Stimulated activated CD4-positive, alpha-beta T cell treated with anti-CD3 and anti-CD28 coated beads, Interleukin-2, amount 100 ng/mL, for 48 hours (primary cell): ENCODE results near the gene AIG1.
A peak's percentile ranks its signal among the peaks of the same experiment; 100 is the strongest.
"Not testable (repeated sequence)": the region's sequence is repeated elsewhere in the genome, so short reads cannot be mapped to it uniquely, and the experiment has no call there.

Experiments
- DNase-seq, 2 donors: peaks; one replicate each; pipeline ENCODE4 v3.0.0-alpha.2; 2020

Gene AIG1

GRCh38 chr6:143135325-143135724, 74.6 kb downstream of the AIG1 start:
- DNase-seq = no peak

- DNase-seq = no peak
Observed at GRCh38 chr6:143135797-143136561, 75.3 kb downstream of the AIG1 start.

DNA sequence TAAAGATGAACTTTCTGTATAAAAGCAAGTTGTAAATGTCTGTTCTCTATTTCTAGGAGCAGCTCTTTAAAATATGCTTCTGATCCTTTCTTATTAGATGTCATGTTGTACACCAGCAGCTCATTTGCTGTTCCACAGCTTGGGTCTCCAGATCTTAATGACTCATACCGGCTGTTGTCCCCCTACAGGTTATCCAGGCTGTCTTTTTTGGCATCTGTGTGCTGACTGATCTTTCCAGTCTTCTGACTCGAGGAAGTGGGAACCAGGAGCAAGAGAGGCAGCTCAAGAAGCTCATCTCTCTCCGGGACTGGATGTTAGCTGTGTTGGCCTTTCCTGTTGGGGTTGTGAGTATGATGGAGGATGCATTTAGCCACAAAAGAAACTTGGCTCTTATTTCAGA, 76.0 kb downstream of the AIG1 start:
- peak in 1 of 2 donors; percentile 1 for DNase-seq

DNA sequence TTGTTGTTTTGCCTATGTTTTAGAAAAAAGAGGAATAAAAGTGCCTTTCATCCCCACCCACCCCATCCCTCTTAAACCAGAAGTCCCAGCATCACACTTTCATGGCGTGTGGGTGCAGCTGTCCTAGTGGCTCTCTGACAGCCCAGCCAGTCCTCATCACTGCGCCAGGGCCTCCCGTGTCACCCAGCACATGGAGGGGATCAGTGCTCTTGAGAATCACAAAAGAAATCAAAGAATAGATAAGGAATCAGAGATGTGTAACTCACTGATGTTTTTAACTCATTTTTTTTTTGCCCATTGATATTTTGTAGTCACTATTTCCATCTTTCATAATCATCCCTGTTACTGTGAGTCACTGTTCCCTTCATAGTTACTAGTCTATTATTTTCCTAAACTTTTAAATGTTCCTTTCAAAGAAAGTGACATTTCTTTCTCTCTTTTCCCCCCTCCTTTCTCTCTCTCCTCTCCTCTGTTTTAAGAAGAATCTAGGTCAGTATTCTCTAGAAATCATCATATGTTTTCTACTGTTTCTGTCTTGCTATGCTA, 78.6 kb downstream of the AIG1 start:
- DNase-seq = peak in 1 of 2 donors; percentile 6

GRCh38 chr6:143139884-143140283, 79.2 kb downstream of the AIG1 start:
- DNase-seq = peak; percentile 17 to 42

- DNase-seq = no peak
Observed at GRCh38 chr6:143140767-143141166, 80.1 kb downstream of the AIG1 start.

- no peak for DNase-seq
Observed at GRCh38 chr6:143141442-143141841, 80.8 kb downstream of the AIG1 start.

DNA sequence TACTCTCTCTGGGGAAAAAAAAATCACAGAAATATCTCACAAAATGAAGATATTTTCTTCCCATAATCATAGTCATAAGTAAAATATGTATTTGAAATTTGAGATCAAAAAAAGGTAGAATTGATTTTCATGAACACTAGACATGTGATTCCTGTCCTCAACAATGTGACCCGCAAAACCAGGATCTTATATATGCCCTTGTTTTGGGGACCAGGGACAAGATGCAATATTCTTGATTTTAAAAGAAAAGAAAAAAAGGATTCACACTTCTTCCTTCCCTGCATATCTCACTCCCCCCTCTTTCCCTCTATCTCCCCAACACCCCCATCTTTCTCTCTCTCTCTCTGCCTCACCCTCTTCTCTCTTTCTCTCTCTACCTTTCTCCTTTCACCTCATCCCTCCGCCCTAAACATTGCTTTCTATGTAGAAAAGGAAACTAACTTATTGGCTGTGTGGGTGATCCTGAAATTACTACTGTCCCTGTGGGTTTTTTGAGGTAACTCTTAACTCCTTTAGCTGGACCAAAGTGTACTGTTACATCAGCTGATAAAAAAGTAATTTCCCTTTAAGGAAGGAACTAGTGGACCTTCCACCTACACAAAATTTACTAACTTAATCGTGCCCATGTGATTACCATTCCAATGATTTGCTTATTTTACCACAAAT, 85.6 kb downstream of the AIG1 start:
- no peak for DNase-seq

DNA sequence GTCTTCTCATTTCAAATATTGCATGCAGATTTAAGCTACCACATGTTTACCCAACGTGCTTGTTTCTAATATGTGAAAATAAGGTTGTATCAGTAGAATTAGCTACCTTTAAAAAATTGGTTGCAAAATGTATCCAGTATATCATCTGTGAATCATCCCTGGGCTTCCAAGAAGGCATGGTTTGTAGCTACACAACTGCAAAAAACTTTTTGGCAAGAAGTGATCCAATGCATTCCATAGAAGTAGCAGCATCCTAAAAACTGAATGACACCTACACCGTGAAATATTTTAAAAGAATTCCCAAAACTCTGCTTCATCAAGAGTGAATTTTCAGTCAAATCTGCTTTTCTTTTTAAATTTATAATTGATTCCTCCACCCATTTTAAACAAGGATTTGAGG, 89.1 kb downstream of the AIG1 start:
- no peak for DNase-seq

GRCh38 chr6:143150281-143150680, 89.6 kb downstream of the AIG1 start:
- no peak for DNase-seq

DNA sequence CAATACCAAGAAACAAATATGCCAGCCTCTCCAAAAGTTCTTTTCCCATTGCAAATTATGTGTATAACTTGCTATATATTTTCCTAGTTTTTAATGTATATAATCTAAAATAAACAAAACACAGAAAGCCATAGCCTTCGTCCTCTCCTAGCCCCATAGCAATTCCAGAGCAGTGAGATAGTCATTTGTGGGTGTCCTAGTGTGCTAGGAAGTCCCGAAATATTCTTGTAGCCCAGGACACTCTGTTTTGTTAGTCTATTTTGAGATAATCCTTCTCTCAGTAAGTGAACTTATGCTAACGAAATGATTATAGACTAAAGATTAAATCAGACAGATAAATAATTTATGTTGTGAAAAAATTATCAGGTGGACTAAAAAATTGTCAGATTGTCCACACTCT, 90.7 kb downstream of the AIG1 start:
- no peak for DNase-seq

- DNase-seq = no peak
Observed at GRCh38 chr6:143155681-143156080, 95.0 kb downstream of the AIG1 start.

- DNase-seq = no peak
Observed at GRCh38 chr6:143157131-143157530, 96.4 kb downstream of the AIG1 start.

DNA sequence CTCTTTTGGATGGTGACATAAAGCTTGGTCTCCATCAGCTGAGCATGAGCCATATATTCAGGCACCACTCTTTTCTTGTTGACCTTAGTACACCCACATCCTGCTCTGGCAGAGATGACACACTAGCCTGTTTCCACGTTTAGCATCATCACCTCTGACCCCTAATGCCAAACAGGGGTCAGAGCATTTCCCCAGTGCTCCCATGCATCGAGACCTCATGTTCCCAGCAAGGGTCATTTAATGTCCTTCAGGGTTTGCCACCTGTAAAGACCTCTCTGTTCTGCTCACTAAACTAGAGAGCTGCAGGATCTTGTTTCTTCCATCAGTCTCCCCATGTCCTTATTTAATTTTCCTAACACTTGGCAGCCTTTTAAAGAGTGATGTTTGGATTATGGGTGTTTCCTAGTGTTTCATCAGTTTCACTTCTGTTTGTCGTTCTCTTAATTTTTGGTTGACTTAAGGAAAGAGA, 97.5 kb downstream of the AIG1 start:
- DNase-seq = no peak

GRCh38 chr6:143159001-143159400, 98.3 kb downstream of the AIG1 start:
- no peak for DNase-seq

DNA sequence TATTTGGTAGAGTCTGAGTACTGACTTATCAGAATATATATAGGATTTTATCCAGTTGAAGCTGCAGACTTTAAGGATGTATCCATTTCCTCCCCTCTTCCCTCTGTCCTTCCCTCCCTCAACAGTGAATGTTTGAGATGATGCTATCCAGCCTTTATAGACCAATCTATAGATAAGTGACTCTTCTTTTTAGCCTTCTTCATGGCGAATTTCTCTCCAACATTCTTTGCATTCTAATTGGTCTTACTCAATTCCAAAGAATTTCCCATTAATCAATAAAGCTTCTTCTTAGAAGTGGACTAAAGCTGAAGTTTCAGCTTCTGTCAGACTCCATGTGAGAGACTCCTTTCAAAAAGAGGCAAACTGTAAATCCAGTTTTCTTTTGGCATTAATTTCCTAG, 99.3 kb downstream of the AIG1 start:
- no peak for DNase-seq

- no peak for DNase-seq
Observed at GRCh38 chr6:143160439-143161220, 99.9 kb downstream of the AIG1 start.

GRCh38 chr6:143163621-143164020, 102.9 kb downstream of the AIG1 start:
- no peak for DNase-seq

DNA sequence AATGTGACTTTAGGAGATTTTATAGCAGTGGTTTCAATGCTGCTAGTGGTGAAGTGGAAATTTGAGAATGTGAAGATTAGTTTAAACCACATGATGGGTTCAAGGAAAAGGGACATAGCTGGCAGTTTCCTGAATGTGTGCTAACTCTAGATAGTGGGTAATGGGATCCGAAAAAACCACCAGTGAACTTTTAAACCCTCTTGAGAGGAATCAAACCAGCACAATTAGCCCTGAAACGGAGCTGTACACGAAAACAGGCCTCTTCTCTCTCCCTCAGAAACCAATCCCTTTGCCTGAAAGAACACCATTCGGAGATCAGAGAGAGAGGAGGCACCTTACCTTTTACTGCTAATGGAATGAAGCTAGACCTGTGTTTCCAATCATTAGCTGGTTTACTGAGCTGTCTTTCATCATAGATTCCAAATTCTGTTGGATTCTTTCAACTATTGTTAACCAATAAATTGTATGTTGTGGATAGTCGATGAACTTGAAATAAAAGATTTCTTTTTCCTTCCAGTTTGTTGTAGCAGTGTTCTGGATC, 103.9 kb downstream of the AIG1 start:
- DNase-seq = no peak

- DNase-seq = no peak
Observed at GRCh38 chr6:143165315-143165855, 104.7 kb downstream of the AIG1 start.

GRCh38 chr6:143166247-143166695, 105.6 kb downstream of the AIG1 start:
- DNase-seq = no peak

- no peak for DNase-seq
Observed at GRCh38 chr6:143167224-143167623, 106.5 kb downstream of the AIG1 start.

GRCh38 chr6:143168396-143168816, 107.7 kb downstream of the AIG1 start:
- DNase-seq = not testable (repeated sequence)
